Prostate gland (tissue), 2 donors: ENCODE measurements around the gene SYT13. TPM values are rescaled to one million over a fixed set of nuclear protein-coding genes. Genes with fewer than 3 reads are reported as not detected.

Experiments used
- DNase-seq: peaks from one replicate; pipeline ENCODE4 v3.0.0-alpha.2; 2019; ENCODE audit warnings: low spot score
- H3K27ac ChIP-seq, 2 donors: fragments of 200-600 bp; sonication (generic); 2 replicates each; pipeline ENCODE4 v1.5.1; 2017 to 2019
- H3K27me3 ChIP-seq: fragments of 200-600 bp; sonication (generic); replicated peaks from 2 replicates; pipeline ENCODE4 v1.5.1; 2019; ENCODE audit not compliant: insufficient read depth
- H3K36me3 ChIP-seq, 2 donors: fragments of 200-600 bp; sonication (generic); 1 replicate in 1 of 2; 2 replicates in 1 of 2; pipeline versions ENCODE4 v1.5.1 to v1.8.1; 2017 to 2019
- H3K4me1 ChIP-seq: fragments of 200-600 bp; sonication (generic); replicated peaks from 2 replicates; pipeline ENCODE4 v1.5.1; 2019
- H3K4me3 ChIP-seq, 2 donors: fragments of 200-600 bp; sonication (generic); 2 replicates each; pipeline ENCODE4 v1.5.1; 2017 to 2019
- H3K9me3 ChIP-seq: fragments of 200-600 bp; sonication (generic); 2 replicates; pipeline ENCODE4 v1.5.1; 2017
- CTCF ChIP-seq, 4 experiments: fragments of 200-600 bp in 2 of 4; fragments of 450-650 bp in 2 of 4; sonication (generic) in 2 of 4; IDR thresholded peaks; 1 replicate in 3 of 4; 2 replicates in 1 of 4; pipeline ENCODE4 v1.5.1; 2016 to 2019; ENCODE audit warnings: antibody characterized with exemption in 4 of 4, mild to moderate bottlenecking in 2 of 4, moderate library complexity in 2 of 4
- POLR2A ChIP-seq: fragments of 450-650 bp; IDR thresholded peaks from one replicate; pipeline ENCODE4 v1.6.1; 2016; ENCODE audit warnings: antibody characterized with exemption, mild to moderate bottlenecking
- POLR2AphosphoS5 ChIP-seq: sonication (generic); formaldehyde crosslinking; IDR thresholded peaks from one replicate; pipeline ENCODE4 v1.6.1; 2017; ENCODE audit warnings: antibody characterized with exemption
- WGBS: methylation state at CpG from one replicate; pipeline ENCODE4 v1.1.5; 2018; 5-methylcytosine and 5-hydroxymethylcytosine counted together
- intact Hi-C: fragments of 100-400 bp; cut with DNase I; formaldehyde crosslinking; loops from one replicate; pipeline ENCODE4 v1.14.2; 2022
- total RNA-seq, 2 donors: library from RNA; depleted of rRNA; stranded (reverse); fragments of >200 nt; gene quantifications; one replicate each; pipeline ENCODE4 v1.1.0, GENCODE V29; 2016

The SYT13 gene
- total RNA-seq, 2 donors from 2014 or later = 0.80 to 4.8 TPM

DNA sequence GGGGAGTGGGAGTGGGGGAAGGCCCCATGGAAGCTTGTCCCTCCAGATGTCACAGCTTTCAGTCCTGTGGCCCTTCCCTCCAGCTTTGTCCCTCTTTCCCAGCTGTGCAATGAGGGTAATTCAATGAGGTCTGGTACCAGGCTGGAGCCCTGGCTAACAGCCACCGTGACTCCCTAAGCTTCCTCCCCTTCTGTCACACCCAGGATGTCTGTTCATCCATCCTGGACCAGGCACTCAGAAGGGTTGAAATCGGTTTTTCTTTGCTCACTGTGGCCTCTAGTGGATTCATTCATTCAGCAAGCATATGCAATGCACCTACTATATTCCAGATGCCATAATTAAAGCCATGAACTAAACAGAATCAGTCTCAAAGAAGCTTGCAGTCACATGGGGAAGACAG, 38.7 kb downstream of the SYT13 start:
- Histone ChIP-seq H3K9me3 (no peaks in the 10 kb centered on the region), H3K4me3 (no peak overlapping the region), H3K36me3 (no peaks in the 10 kb centered on the region), H3K27ac (no peak overlapping the region), H3K4me1 (no peaks in the 10 kb centered on the region), H3K27me3 (no peaks in the 10 kb centered on the region)
- DNase-seq = no peak
- 58% methylated on average over 2 of the region's 2 CpGs for WGBS
- TF ChIP-seq POLR2A (no peak), POLR2AphosphoS5 (no peak), CTCF (IDR thresholded peaks at IDR 0.05) (no peak)
- intact Hi-C loops = no loop called here

- no peaks in the 10 kb centered on the region for H3K27me3 ChIP-seq
- TF ChIP-seq CTCF (IDR thresholded peaks at IDR 0.05) (no peak), POLR2A (no peak), POLR2AphosphoS5 (no peak)
- H3K36me3 ChIP-seq = no peaks in the 10 kb centered on the region
- H3K4me1 ChIP-seq = no peaks in the 10 kb centered on the region
- WGBS = 94% methylated on average over 8 of the region's 8 CpGs
- H3K27ac ChIP-seq = no peak overlapping the region
- no peaks in the 10 kb centered on the region for H3K9me3 ChIP-seq
- no peak for DNase-seq
- intact Hi-C loops = no loop called here
- no peak overlapping the region for H3K4me3 ChIP-seq
Observed at GRCh38 chr11:45246241-45246640, 39.9 kb downstream of the SYT13 start.

DNA sequence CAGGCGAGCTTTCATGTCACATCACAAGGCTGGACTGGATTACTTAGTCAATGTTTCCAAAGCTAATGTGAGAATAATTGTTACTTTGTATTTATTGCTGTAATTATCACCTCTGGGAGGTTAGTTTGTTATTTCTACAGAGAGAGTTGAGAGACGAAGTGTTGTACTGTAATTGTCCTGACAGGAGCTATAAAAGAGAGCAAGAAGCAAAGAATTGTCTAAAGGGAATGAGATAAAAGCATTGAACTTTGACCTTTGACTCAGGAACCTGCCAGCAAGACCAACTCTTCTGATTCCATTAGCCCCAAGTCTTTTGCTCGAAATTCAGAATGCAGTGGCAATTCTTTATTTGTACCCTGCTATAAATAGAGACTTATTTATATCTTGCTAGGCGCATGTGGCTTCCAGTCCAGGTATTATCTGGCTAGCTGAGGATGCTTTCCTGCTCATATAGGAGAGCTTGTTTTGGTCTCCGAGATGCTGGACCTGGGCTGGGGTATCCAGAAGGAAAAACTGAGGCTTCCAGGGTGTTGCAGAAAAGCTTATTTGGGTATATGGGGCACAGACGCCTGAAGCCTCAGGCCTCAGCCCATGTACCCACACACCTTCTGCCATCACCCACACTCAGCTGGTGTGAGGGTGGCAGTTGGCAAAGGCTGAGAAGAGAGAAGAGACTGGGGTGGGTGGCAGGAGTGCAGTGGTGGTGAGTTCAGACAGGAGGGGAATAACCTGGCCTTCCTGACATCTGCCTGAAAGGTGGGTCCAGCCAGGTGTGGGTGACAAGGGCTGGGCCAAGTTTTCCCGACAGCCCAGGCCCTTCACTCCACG, 40.7 kb downstream of the SYT13 start:
- TF ChIP-seq POLR2A (no peak), CTCF (IDR thresholded peaks at IDR 0.05) (no peak), POLR2AphosphoS5 (no peak)
- no peaks in the 10 kb centered on the region for H3K4me1 ChIP-seq
- no peaks in the 10 kb centered on the region for H3K27me3 ChIP-seq
- H3K36me3 ChIP-seq = no peaks in the 10 kb centered on the region
- H3K4me3 ChIP-seq = no peak overlapping the region
- intact Hi-C loops = no loop called here
- no peak for DNase-seq
- no peaks in the 10 kb centered on the region for H3K9me3 ChIP-seq
- H3K27ac ChIP-seq = no peak overlapping the region
- 95% methylated on average over 8 of the region's 8 CpGs for WGBS

DNA sequence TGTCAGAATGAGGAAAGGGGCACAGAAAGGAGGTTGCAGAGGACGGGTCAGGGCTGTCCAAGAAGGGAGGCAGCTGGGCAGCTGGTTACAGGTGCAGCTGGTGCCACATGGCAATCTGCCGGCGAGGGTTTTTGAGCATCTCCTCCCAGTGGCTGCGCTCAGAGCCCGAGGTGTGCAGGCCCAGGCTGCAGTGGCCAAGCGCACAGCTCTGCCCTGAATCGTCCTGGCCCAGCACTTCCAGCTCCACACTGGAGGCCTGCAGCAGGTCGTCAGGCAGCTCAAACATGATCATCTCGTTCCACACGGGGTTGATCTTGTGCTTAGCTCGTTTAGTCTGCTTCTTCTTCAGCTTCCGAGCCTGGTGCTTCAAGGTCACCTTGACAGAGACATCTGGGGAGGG, 42.2 kb downstream of the SYT13 start:
- H3K36me3 ChIP-seq = no peaks in the 10 kb centered on the region
- no peaks in the 10 kb centered on the region for H3K4me1 ChIP-seq
- no peaks in the 10 kb centered on the region for H3K27me3 ChIP-seq
- no peak for TF ChIP-seq POLR2AphosphoS5
- no peak for TF ChIP-seq POLR2A
- no peak for TF ChIP-seq CTCF (IDR thresholded peaks at IDR 0.05)
- intact Hi-C loops = no loop called here
- 80% methylated on average over 11 of the region's 12 CpGs for WGBS
- no peak overlapping the region for H3K27ac ChIP-seq
- DNase-seq = no peak
- no peak overlapping the region for H3K4me3 ChIP-seq
- no peaks in the 10 kb centered on the region for H3K9me3 ChIP-seq

GRCh38 chr11:45239733-45240132, 46.4 kb downstream of the SYT13 start:
- no peak for DNase-seq
- Histone ChIP-seq H3K9me3 (no peaks in the 10 kb centered on the region), H3K4me3 (no peak overlapping the region), H3K27ac (no peak overlapping the region), H3K27me3 (no peaks in the 10 kb centered on the region), H3K4me1 (no peaks in the 10 kb centered on the region), H3K36me3 (no peaks in the 10 kb centered on the region)
- intact Hi-C loops = loop anchor here (5.0 to 10.0 kb wide), 2 partner anchors 48 to 125 kb away; partner anchors contain the start of gene SYT13
- no peak for TF ChIP-seq POLR2A
- no peak for TF ChIP-seq POLR2AphosphoS5
- TF ChIP-seq CTCF (IDR thresholded peaks at IDR 0.05) = no peak
- 95% methylated on average over 1 of the region's 1 CpG for WGBS
